Fibroblast of villous mesenchyme (primary cell): Measurements from ENCODE around the gene ANTKMT. TPM values are rescaled to one million over a fixed set of nuclear protein-coding genes. Genes with fewer than 3 reads are reported as not detected.
A peak's percentile ranks its signal among the peaks of the same experiment; 100 is the strongest.

Experiments
- DNase-seq: peaks from one replicate; pipeline ENCODE4 v3.0.0-alpha.2; 2010; ENCODE audit warnings: low read depth
- H3K4me3 ChIP-seq: 2 replicates; pipeline ENCODE4 v1.5.1; 2011; ENCODE audit warnings: low read depth, mild to moderate bottlenecking, low read length
- CTCF ChIP-seq: IDR thresholded peaks from 2 replicates; pipeline ENCODE4 v1.5.1; 2012; ENCODE audit warnings: low read depth, mild to moderate bottlenecking, low read length; ENCODE audit not compliant: insufficient read depth
- total RNA-seq: library from RNA; depleted of rRNA; stranded (reverse); fragments of >200 nt; gene quantifications from 2 replicates; pipeline ENCODE4 v1.2.3, GENCODE V29; 2012

ANTKMT gene
- total RNA-seq, 1 donor: 19.4 TPM

- TF ChIP-seq CTCF: no peak
- DNase-seq: no peak
- H3K4me3 ChIP-seq: no peak overlapping the region
Measured at GRCh38 chr16:714079-714478, 6.9 kb upstream of the ANTKMT start.

GRCh38 chr16:714558-715476 is 6.1 kb upstream of the ANTKMT start, which contains the start of gene METRN:
Gene METRN, plus strand, starts transcription at chr16:715118. Its CDS starts 172 bp downstream, at chr16:715290.
- DNase-seq: peak; percentile 87
- TF ChIP-seq CTCF: no peak
- peak within 1 kb of the TSS; percentile 66 for H3K4me3 ChIP-seq

GRCh38 chr16:715477-716199 is 5.3 kb upstream of the ANTKMT start:
- DNase-seq: peak; percentile 27
- H3K4me3 ChIP-seq: peak overlapping the region; percentile 66
- no peak for TF ChIP-seq CTCF

GRCh38 chr16:716200-716568 is 4.8 kb upstream of the ANTKMT start:
- DNase-seq: peak; percentile 31
- no peak for TF ChIP-seq CTCF
- peak overlapping the region; percentile 55 for H3K4me3 ChIP-seq

- no peak for TF ChIP-seq CTCF
- no peak for DNase-seq
- H3K4me3 ChIP-seq: no peak overlapping the region
Measured at GRCh38 chr16:716768-717325, 4.1 kb upstream of the ANTKMT start.

- no peak overlapping the region for H3K4me3 ChIP-seq
- TF ChIP-seq CTCF: no peak
- no peak for DNase-seq
Measured at GRCh38 chr16:717450-718245, 3.3 kb upstream of the ANTKMT start.
